Inferior parietal cortex (tissue), 1 donor: Measurements from ENCODE around the gene POT1.

Experiments
- DNase-seq: peaks from one replicate; pipeline ENCODE4 v3.0.0-alpha.2; 2016; ENCODE audit errors: extremely low spot score

The POT1 gene

GRCh38 chr7:124810605-124811004 lies 119.0 kb downstream of the POT1 start:
- no peak for DNase-seq

GRCh38 chr7:124808206-124808605 lies 121.4 kb downstream of the POT1 start:
- no peak for DNase-seq

- DNase-seq, result no peak
These were observed 128.2 kb downstream of the POT1 start for GRCh38 chr7:124801330-124801895.

GRCh38 chr7:124800386-124800785 lies 129.2 kb downstream of the POT1 start:
- no peak for DNase-seq

DNA sequence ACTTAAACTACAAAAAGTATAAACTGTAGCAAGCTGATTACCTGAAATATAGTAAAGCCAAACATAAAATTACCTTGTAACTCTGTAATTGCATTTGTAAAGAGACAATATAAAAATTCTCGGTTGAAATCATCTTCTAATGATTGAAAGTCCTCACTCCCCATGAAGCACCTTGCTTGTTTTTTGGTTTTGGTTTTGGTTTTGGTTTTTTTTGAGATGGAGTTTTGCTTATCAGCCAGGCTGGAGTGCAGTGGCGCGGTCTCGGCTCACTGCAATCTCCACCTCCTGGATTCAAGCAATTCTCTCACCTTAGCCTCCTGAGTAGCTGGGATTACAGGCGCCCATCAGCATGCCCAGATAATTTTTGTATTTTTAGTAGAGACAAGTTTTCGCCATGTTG lies 130.2 kb downstream of the POT1 start:
- DNase-seq, result no peak

DNA sequence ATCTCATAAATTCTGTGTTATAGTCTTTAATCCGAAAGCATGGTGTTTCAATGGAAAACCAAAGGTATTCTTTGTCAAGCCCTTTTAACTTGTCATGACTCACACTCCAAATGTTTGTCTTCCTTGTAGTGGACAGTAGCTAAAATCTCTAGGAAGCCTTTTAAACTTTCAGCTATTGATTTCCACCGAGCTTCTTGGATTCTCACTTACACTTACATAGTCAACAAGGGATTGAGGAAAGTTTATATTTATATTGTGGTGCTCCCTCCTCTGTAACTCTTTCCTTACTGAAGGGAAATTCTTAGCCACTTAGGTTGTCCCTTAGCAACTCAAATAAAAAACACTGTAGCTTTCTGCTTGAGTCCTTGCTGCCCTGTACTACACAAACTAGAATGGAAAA lies 132.9 kb downstream of the POT1 start:
- DNase-seq, result no peak

GRCh38 chr7:124792696-124793095 lies 136.9 kb downstream of the POT1 start:
- no peak for DNase-seq

- no peak for DNase-seq
These were observed 137.6 kb downstream of the POT1 start for GRCh38 chr7:124792002-124792401.

- DNase-seq, result no peak
These were observed 138.2 kb downstream of the POT1 start for GRCh38 chr7:124791426-124791825.

DNA sequence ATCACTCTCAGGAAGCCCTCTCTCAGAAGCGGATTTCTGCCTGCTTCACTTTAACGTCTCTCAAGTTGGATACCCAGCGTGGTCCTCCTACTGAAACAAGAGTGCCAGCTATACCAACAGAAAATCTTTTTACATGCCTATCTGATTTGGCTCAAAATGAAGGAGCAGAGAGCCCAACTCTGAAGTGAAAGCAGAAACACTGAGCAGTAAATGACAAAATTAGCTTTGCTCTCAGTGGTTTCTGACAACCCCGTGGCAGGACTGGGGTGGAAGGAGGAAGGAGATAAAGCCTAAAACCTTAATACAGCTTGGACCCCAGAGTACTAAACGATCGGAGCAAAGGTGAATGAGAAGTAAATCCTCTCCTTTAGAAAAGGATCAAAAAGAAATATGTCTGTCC lies 139.0 kb downstream of the POT1 start:
- DNase-seq, result no peak

GRCh38 chr7:124785994-124786393 lies 143.6 kb downstream of the POT1 start:
- no peak for DNase-seq

GRCh38 chr7:124784879-124785818 lies 144.5 kb downstream of the POT1 start:
- DNase-seq, result peak; percentile 87

- DNase-seq, result no peak
These were observed 146.4 kb downstream of the POT1 start for GRCh38 chr7:124783271-124783670.

DNA sequence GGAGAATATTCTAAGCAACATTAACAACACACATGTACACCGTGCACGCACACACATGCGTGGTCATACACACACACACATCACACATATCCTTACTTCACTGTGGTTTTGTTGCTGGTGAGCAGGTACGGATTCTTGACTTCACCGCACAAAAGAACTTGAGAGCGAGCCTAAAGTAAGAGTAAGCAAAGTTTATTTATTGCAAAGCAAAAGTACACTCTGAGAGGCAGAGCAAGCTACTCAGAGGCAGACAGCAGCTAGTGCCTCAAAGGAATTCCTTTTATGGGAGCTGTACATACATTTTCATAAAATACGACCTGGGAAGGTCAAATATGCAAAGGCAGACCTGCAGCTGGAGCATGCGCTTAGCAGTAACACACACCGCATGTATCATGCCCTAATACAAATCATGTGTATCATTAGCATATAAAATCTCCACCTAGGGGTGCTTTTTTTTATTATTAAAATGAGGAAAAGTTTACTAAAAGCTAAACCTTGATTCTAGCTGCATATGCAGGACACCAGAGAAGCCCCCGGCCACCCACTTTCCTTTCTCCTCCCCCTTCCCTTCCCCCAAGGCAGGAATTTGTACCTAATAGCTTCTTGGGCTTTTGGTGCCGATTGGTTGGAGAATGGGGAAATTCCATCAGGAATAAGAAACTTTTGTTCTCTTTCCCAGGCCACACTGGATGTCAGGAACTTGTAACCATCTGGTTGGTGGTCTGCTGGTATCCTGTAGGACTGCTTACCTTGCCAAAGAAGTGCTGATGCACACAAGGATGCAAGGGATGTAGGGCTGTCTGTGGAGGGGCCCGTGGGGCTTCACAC lies 147.5 kb downstream of the POT1 start:
- DNase-seq, result no peak

GRCh38 chr7:124781418-124781817 lies 148.2 kb downstream of the POT1 start:
- no peak for DNase-seq

DNA sequence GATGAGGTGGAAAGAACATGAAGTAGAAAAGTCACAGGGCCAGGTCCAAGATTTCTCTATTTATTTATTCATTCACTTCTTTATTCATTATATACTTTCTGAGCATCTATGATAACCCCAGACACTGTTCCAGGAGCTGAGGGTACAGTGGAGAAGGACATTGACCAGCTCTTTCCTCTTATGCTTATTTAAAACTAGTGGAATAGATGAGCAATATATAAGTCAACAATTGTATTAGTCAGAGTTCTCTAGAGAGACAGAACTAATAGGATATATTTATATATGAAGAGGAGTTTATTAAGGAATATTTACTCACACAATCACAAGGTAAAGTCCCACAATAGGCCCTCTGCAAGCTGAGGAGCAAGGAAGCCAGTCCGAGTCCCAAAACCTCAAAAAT lies 149.0 kb downstream of the POT1 start:
- no peak for DNase-seq

GRCh38 chr7:124780056-124780455 lies 149.6 kb downstream of the POT1 start:
- no peak for DNase-seq

GRCh38 chr7:124779620-124780019 lies 150.0 kb downstream of the POT1 start:
- DNase-seq, result no peak

- DNase-seq, result no peak
These were observed 150.4 kb downstream of the POT1 start for GRCh38 chr7:124779194-124779593.

DNA sequence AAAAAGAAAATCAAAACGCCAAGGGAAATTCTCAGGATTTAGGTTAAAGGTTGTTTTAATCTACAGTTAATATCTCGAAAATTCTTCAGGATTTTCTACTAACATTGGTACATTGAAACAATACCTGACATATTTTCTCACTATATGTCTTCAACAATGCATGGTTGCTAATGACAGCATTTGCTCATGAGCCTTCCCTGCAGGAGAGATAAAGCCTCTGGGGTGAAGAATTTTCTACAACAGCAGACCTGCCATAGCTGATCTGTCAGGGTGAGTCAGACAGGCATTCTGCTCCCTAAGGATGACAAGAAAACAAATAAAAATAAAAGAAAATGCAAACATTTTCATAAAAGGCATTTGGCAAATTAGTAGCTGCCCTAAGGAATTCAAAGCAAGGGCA lies 152.4 kb downstream of the POT1 start:
- no peak for DNase-seq

DNA sequence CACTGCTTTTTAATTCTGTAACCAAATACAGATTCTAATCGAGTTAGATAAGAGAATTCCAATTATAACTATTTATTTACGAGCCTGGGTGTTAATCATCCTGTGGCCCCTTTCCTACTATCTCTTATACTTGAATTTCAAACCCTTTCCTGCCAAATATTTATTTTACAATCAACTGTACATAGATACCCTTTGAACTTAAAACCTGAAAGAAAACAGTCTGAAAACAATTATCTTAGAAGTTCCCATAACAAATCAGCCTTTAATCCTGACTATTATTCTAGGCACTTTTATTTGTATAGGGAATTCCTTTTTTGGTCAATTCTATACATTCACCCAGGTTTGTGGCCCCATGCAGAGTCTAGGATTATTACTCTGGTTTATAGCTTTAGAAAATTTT lies 153.5 kb downstream of the POT1 start:
- DNase-seq, result no peak

DNA sequence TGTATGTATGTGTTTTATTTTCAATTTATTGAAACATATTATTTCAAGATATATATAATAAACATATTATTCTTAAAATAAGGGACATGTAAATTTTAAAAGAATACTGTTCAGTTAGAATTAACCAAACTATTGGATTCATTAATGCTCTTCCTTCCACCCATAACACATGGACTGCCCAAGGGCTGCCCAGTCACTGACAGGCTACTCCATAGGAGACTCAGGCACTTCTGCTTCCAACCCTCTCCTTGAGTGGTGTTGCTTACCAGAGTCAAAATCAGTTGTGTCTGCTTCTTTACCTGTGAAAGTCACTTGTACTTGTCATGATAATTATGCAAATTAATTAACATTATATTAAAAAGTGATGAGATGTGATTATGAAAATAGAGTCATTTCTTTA lies 154.2 kb downstream of the POT1 start:
- no peak for DNase-seq

DNA sequence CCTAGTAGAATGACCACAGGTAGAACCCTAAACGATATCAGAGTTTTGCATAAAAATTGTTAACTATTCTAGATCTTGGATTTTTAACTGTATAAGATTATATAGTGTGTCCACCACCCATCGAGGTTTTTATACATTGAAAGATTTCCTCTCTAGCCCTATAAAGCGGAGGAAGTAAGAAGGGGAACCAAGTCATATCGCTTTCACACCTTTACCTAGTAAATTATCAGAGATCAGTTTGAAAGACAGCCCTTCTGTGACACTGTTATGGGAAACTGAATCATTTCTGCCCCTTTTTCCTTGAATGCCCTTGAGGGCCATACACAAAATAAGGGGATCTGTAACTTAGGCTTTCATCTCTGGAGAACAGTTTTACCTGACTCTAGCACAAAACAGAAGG lies 155.7 kb downstream of the POT1 start:
- no peak for DNase-seq
